ENCODE results near the gene PSMG3. TPM values are rescaled to one million over a fixed set of nuclear protein-coding genes. Genes with fewer than 3 reads are reported as not detected.

Gene PSMG3
- total RNA-seq, 1 donor from 2014 or later: 19.3 TPM

- Histone ChIP-seq H3K4me1 (ENCODE audit: control insufficient read depth in 3 of 3, insufficient read depth in 3 of 3, low read length in 3 of 3) (peaks cover 0 to 3% (median 0%) of the 10 kb centered on the region in 3 donors), H3K36me3 (ENCODE audit: control insufficient read depth in 3 of 3, insufficient read depth in 3 of 3, low read length in 3 of 3) (peaks cover 5 to 18% (median 10%) of the 10 kb centered on the region in 3 donors), H3K27ac (ENCODE audit: low read depth, low read length) (no peak overlapping the region), H3K4me3 (ENCODE audit: low read length in 3 of 3) (no peak overlapping the region), H3K9me3 (ENCODE audit: control insufficient read depth in 3 of 3, low read length in 3 of 3) (no peaks in the 10 kb centered on the region), H3K27me3 (ENCODE audit: control insufficient read depth in 3 of 3, insufficient read depth in 3 of 3, low read length in 3 of 3) (no peaks in the 10 kb centered on the region), H3K9ac (ENCODE audit: low read depth in 1 of 3, low read length in 3 of 3) (no peak overlapping the region)
Measured at GRCh38 chr7:1546274-1546908, 23.4 kb downstream of the PSMG3 start.

GRCh38 chr7:1545417-1546246, 24.2 kb downstream of the PSMG3 start:
- peaks cover 0 to 3% (median 0%) of the 10 kb centered on the region in 3 donors for H3K4me1 ChIP-seq (ENCODE audit: control insufficient read depth in 3 of 3, insufficient read depth in 3 of 3, low read length in 3 of 3)
- no peak overlapping the region for H3K27ac ChIP-seq (ENCODE audit: low read depth, low read length)
- H3K36me3 ChIP-seq (ENCODE audit: control insufficient read depth in 3 of 3, insufficient read depth in 3 of 3, low read length in 3 of 3): peaks cover 8 to 24% (median 17%) of the 10 kb centered on the region in 3 donors
- H3K9ac ChIP-seq (ENCODE audit: low read depth in 1 of 3, low read length in 3 of 3): no peak overlapping the region
- no peaks in the 10 kb centered on the region for H3K9me3 ChIP-seq (ENCODE audit: control insufficient read depth in 3 of 3, low read length in 3 of 3)
- H3K4me3 ChIP-seq (ENCODE audit: low read length in 3 of 3): no peak overlapping the region
- H3K27me3 ChIP-seq (ENCODE audit: control insufficient read depth in 3 of 3, insufficient read depth in 3 of 3, low read length in 3 of 3): no peaks in the 10 kb centered on the region

GRCh38 chr7:1544896-1545416, 24.9 kb downstream of the PSMG3 start:
- Histone ChIP-seq H3K9ac (ENCODE audit: low read depth in 1 of 3, low read length in 3 of 3) (no peak overlapping the region), H3K4me3 (ENCODE audit: low read length in 3 of 3) (no peak overlapping the region), H3K27ac (ENCODE audit: low read depth, low read length) (peak overlapping the region; percentile 30), H3K36me3 (ENCODE audit: control insufficient read depth in 3 of 3, insufficient read depth in 3 of 3, low read length in 3 of 3) (peaks cover 13 to 30% (median 21%) of the 10 kb centered on the region in 3 donors), H3K9me3 (ENCODE audit: control insufficient read depth in 3 of 3, low read length in 3 of 3) (no peaks in the 10 kb centered on the region), H3K27me3 (ENCODE audit: control insufficient read depth in 3 of 3, insufficient read depth in 3 of 3, low read length in 3 of 3) (no peaks in the 10 kb centered on the region), H3K4me1 (ENCODE audit: control insufficient read depth in 3 of 3, insufficient read depth in 3 of 3, low read length in 3 of 3) (peaks cover 0 to 3% (median 0%) of the 10 kb centered on the region in 3 donors)

- no peaks in the 10 kb centered on the region for H3K9me3 ChIP-seq (ENCODE audit: control insufficient read depth in 3 of 3, low read length in 3 of 3)
- H3K4me3 ChIP-seq (ENCODE audit: low read length in 3 of 3): no peak overlapping the region
- peaks cover 0 to 6% (median under 1%) of the 10 kb centered on the region in 3 donors for H3K4me1 ChIP-seq (ENCODE audit: control insufficient read depth in 3 of 3, insufficient read depth in 3 of 3, low read length in 3 of 3)
- H3K36me3 ChIP-seq (ENCODE audit: control insufficient read depth in 3 of 3, insufficient read depth in 3 of 3, low read length in 3 of 3): peaks cover 19 to 36% (median 24%) of the 10 kb centered on the region in 3 donors
- peak overlapping the region; percentile 30 for H3K27ac ChIP-seq (ENCODE audit: low read depth, low read length)
- H3K9ac ChIP-seq (ENCODE audit: low read depth in 1 of 3, low read length in 3 of 3): peak overlapping the region in 1 of 3 donors; percentile 16
- H3K27me3 ChIP-seq (ENCODE audit: control insufficient read depth in 3 of 3, insufficient read depth in 3 of 3, low read length in 3 of 3): no peaks in the 10 kb centered on the region
Measured at GRCh38 chr7:1544178-1544895, 25.5 kb downstream of the PSMG3 start.

GRCh38 chr7:1543826-1544177, 26.0 kb downstream of the PSMG3 start:
- Histone ChIP-seq H3K36me3 (ENCODE audit: control insufficient read depth in 3 of 3, insufficient read depth in 3 of 3, low read length in 3 of 3) (peaks cover 19 to 35% (median 26%) of the 10 kb centered on the region in 3 donors), H3K27ac (ENCODE audit: low read depth, low read length) (no peak overlapping the region), H3K4me1 (ENCODE audit: control insufficient read depth in 3 of 3, insufficient read depth in 3 of 3, low read length in 3 of 3) (peaks cover 4 to 12% (median 6%) of the 10 kb centered on the region in 3 donors), H3K9me3 (ENCODE audit: control insufficient read depth in 3 of 3, low read length in 3 of 3) (no peaks in the 10 kb centered on the region), H3K27me3 (ENCODE audit: control insufficient read depth in 3 of 3, insufficient read depth in 3 of 3, low read length in 3 of 3) (no peaks in the 10 kb centered on the region), H3K9ac (ENCODE audit: low read depth in 1 of 3, low read length in 3 of 3) (no peak overlapping the region), H3K4me3 (ENCODE audit: low read length in 3 of 3) (no peak overlapping the region)

- Histone ChIP-seq H3K9me3 (ENCODE audit: control insufficient read depth in 3 of 3, low read length in 3 of 3) (no peaks in the 10 kb centered on the region), H3K36me3 (ENCODE audit: control insufficient read depth in 3 of 3, insufficient read depth in 3 of 3, low read length in 3 of 3) (peaks cover 19 to 35% (median 26%) of the 10 kb centered on the region in 3 donors), H3K4me3 (ENCODE audit: low read length in 3 of 3) (no peak overlapping the region), H3K9ac (ENCODE audit: low read depth in 1 of 3, low read length in 3 of 3) (no peak overlapping the region), H3K27ac (ENCODE audit: low read depth, low read length) (no peak overlapping the region), H3K4me1 (ENCODE audit: control insufficient read depth in 3 of 3, insufficient read depth in 3 of 3, low read length in 3 of 3) (peaks cover 8 to 17% (median 11%) of the 10 kb centered on the region in 3 donors), H3K27me3 (ENCODE audit: control insufficient read depth in 3 of 3, insufficient read depth in 3 of 3, low read length in 3 of 3) (no peaks in the 10 kb centered on the region)
Measured at GRCh38 chr7:1542841-1543747, 26.7 kb downstream of the PSMG3 start.

GRCh38 chr7:1542329-1542728, 27.5 kb downstream of the PSMG3 start:
- H3K27ac ChIP-seq (ENCODE audit: low read depth, low read length): no peak overlapping the region
- no peak overlapping the region for H3K4me3 ChIP-seq (ENCODE audit: low read length in 3 of 3)
- H3K9ac ChIP-seq (ENCODE audit: low read depth in 1 of 3, low read length in 3 of 3): no peak overlapping the region
- no peaks in the 10 kb centered on the region for H3K9me3 ChIP-seq (ENCODE audit: control insufficient read depth in 3 of 3, low read length in 3 of 3)
- H3K4me1 ChIP-seq (ENCODE audit: control insufficient read depth in 3 of 3, insufficient read depth in 3 of 3, low read length in 3 of 3): peaks cover 15 to 24% (median 17%) of the 10 kb centered on the region in 3 donors
- no peaks in the 10 kb centered on the region for H3K27me3 ChIP-seq (ENCODE audit: control insufficient read depth in 3 of 3, insufficient read depth in 3 of 3, low read length in 3 of 3)
- peaks cover 19 to 35% (median 26%) of the 10 kb centered on the region in 3 donors for H3K36me3 ChIP-seq (ENCODE audit: control insufficient read depth in 3 of 3, insufficient read depth in 3 of 3, low read length in 3 of 3)

- Histone ChIP-seq H3K9ac (ENCODE audit: low read depth in 1 of 3, low read length in 3 of 3) (no peak overlapping the region), H3K4me1 (ENCODE audit: control insufficient read depth in 3 of 3, insufficient read depth in 3 of 3, low read length in 3 of 3) (peaks cover 20 to 29% (median 21%) of the 10 kb centered on the region in 3 donors), H3K9me3 (ENCODE audit: control insufficient read depth in 3 of 3, low read length in 3 of 3) (no peaks in the 10 kb centered on the region), H3K4me3 (ENCODE audit: low read length in 3 of 3) (no peak overlapping the region), H3K27ac (ENCODE audit: low read depth, low read length) (no peak overlapping the region), H3K36me3 (ENCODE audit: control insufficient read depth in 3 of 3, insufficient read depth in 3 of 3, low read length in 3 of 3) (peaks cover 19 to 35% (median 26%) of the 10 kb centered on the region in 3 donors), H3K27me3 (ENCODE audit: control insufficient read depth in 3 of 3, insufficient read depth in 3 of 3, low read length in 3 of 3) (no peaks in the 10 kb centered on the region)
Measured at GRCh38 chr7:1541431-1542162, 28.2 kb downstream of the PSMG3 start.

All from skeletal muscle tissue (tissue), 4 donors.